LHCN-M2 (cell line): ENCODE measurements around the gene NLRX1. TPM values are rescaled to one million over a fixed set of nuclear protein-coding genes. Genes with fewer than 3 reads are reported as not detected.
"Not testable (repeated sequence)": the region's sequence is repeated elsewhere in the genome, so short reads cannot be mapped to it uniquely, and the experiment has no call there.

ENCODE experiments used
- DNase-seq: peaks from one replicate; pipeline ENCODE4 v3.0.0-alpha.2; 2012; ENCODE audit warnings: low read depth
- total RNA-seq: library from RNA; depleted of rRNA; stranded (reverse); fragments of >200 nt; gene quantifications from 2 replicates; pipeline ENCODE4 v1.2.3, GENCODE V29; 2014

NLRX1 gene
- total RNA-seq, 1 experiment from 2014 or later = 9.4 TPM

GRCh38 chr11:119153049-119153818 lies 15.3 kb upstream of the NLRX1 start:
- DNase-seq = peak; percentile 23

- no peak for DNase-seq
These were observed 14.3 kb upstream of the NLRX1 start for GRCh38 chr11:119154178-119154577.

GRCh38 chr11:119155733-119156492 lies 12.6 kb upstream of the NLRX1 start:
- peak; percentile 30 for DNase-seq

- DNase-seq = no peak
These were observed 12.0 kb upstream of the NLRX1 start for GRCh38 chr11:119156496-119156895.

- no peak for DNase-seq
These were observed 11.5 kb upstream of the NLRX1 start for GRCh38 chr11:119157063-119157462.

GRCh38 chr11:119158467-119158866 lies 10.1 kb upstream of the NLRX1 start:
- no peak for DNase-seq

GRCh38 chr11:119160151-119160550 lies 8.4 kb upstream of the NLRX1 start:
- no peak for DNase-seq

GRCh38 chr11:119161871-119162270 lies 6.7 kb upstream of the NLRX1 start:
- no peak for DNase-seq

- DNase-seq = peak; percentile 66
These were observed 2.0 kb upstream of the NLRX1 start for GRCh38 chr11:119166368-119167076.

GRCh38 chr11:119167077-119167458 lies 1.5 kb upstream of the NLRX1 start:
- not testable (repeated sequence) for DNase-seq

GRCh38 chr11:119167933-119168332 lies 592 bp upstream of the NLRX1 start:
- DNase-seq = no peak

- peak; percentile 43 for DNase-seq
These were observed 776 bp downstream of the NLRX1 start for GRCh38 chr11:119169282-119169719.

- DNase-seq = no peak
These were observed 4.0 kb downstream of the NLRX1 start for GRCh38 chr11:119172513-119172912.

- no peak for DNase-seq
These were observed 4.9 kb downstream of the NLRX1 start for GRCh38 chr11:119173453-119173852.

GRCh38 chr11:119175493-119176077 lies 7.1 kb downstream of the NLRX1 start:
- peak; percentile 26 for DNase-seq

GRCh38 chr11:119178166-119178680 lies 9.7 kb downstream of the NLRX1 start:
- DNase-seq = no peak

- no peak for DNase-seq
These were observed 10.8 kb downstream of the NLRX1 start for GRCh38 chr11:119179342-119179741.

- DNase-seq = no peak
These were observed 11.5 kb downstream of the NLRX1 start for GRCh38 chr11:119179983-119180382.

GRCh38 chr11:119180729-119181676 lies 12.5 kb downstream of the NLRX1 start:
- DNase-seq = no peak

GRCh38 chr11:119181677-119182412 lies 13.3 kb downstream of the NLRX1 start:
- no peak for DNase-seq
